ENCODE measurements around the gene KDM8. TPM values are rescaled to one million over a fixed set of nuclear protein-coding genes. Genes with fewer than 3 reads are reported as not detected.

KDM8 gene
- polyA plus RNA-seq, 1 of the 3 experiments (the other 2 are of a cell fraction): 3.3 TPM

GRCh38 chr16:27251541-27252205 lies 48.3 kb downstream of the KDM8 start:
- Histone ChIP-seq H3K9ac (no peak overlapping the region), H3F3A (replicated peaks; ENCODE audit: insufficient read depth) (peaks cover 23% of the 10 kb centered on the region), H4K20me1 (ENCODE audit: insufficient read depth) (no peaks in the 10 kb centered on the region), H3K4me2 (no peak overlapping the region), H3K27ac (ENCODE audit: low read depth in 2 of 2, low read length in 1 of 2) (no peak overlapping the region), H3K27me3 (ENCODE audit: insufficient read depth) (no peaks in the 10 kb centered on the region), H3K9me2 (no peaks in the 10 kb centered on the region), H3K36me3 (replicated peaks in 1 of 2; ENCODE audit: control insufficient read depth in 1 of 2, insufficient read depth in 2 of 2, low read length in 1 of 2) (peaks cover 8 to 14% of the 10 kb centered on the region in 2 experiments), H3K4me1 (ENCODE audit: control insufficient read depth in 1 of 2, insufficient read depth in 2 of 2, low read depth in 1 of 2, low read length in 1 of 2) (peaks cover 0 to 18% of the 10 kb centered on the region in 2 experiments; a peak in 3 of 4 replicates), H3K4me3 (ENCODE audit: low read depth in 2 of 2, low read length in 1 of 2) (no peak overlapping the region), H2AFZ (ENCODE audit: low read depth) (no peak overlapping the region), H3K79me2 (ENCODE audit: insufficient read depth) (no peaks in the 10 kb centered on the region), H3K9me3 (no peaks in the 10 kb centered on the region)
- DNase-seq: no peak
- TF ChIP-seq ELF1 (IDR thresholded peaks at IDR 0.05) (no peak), NRF1 (IDR thresholded peaks at IDR 0.05; ENCODE audit: low read depth, low read length) (no peak), GABPA (IDR thresholded peaks at IDR 0.05; ENCODE audit: low read depth) (no peak), EP300 (IDR thresholded peaks at IDR 0.05; ENCODE audit: borderline replicate concordance in 1 of 2, low read depth in 1 of 2, low read length in 1 of 2) (no peak), GATA2 (CRISPR knock-in tag; IDR thresholded peaks at IDR 0.05) (no peak), RCOR1 (IDR thresholded peaks at IDR 0.05; ENCODE audit: low read length) (no peak), RAD21 (IDR thresholded peaks at IDR 0.05; ENCODE audit: low read length) (no peak), POLR2AphosphoS5 (IDR thresholded peaks at IDR 0.05; ENCODE audit: low read depth, low read length) (no peak), TCF12 (IDR thresholded peaks at IDR 0.05) (no peak), REST (IDR thresholded peaks at IDR 0.05; ENCODE audit: low read depth, low read length) (no peak), MAX (IDR thresholded peaks at IDR 0.05; ENCODE audit: low read depth) (no peak), JUND (IDR thresholded peaks at IDR 0.05) (no peak), PBX3 (IDR thresholded peaks at IDR 0.05) (no peak), FOXM1 (IDR thresholded peaks at IDR 0.05; ENCODE audit: low read depth) (no peak), EZH2phosphoT487 (IDR thresholded peaks at IDR 0.05; ENCODE audit: borderline replicate concordance, low read depth) (no peak)
- 94% methylated on average over 8 of the region's 8 CpGs for WGBS (ENCODE audit: low lambda C conversion rate)
- ChIA-PET CTCF (interaction anchor here (1.4 kb wide), 1 partner anchor 13 kb away, joined by 4 read pairs; no protein-coding TSS in a partner anchor), POLR2A (no interaction called here)
